ENCODE results near the gene LSMEM2.
A peak's percentile ranks its signal among the peaks of the same experiment; 100 is the strongest.
"Not testable (repeated sequence)": the region's sequence is repeated elsewhere in the genome, so short reads cannot be mapped to it uniquely, and the experiment has no call there.

The LSMEM2 gene

GRCh38 chr3:50246517-50246954 is 32.4 kb upstream of the LSMEM2 start:
- DNase-seq = peak; percentile 83

GRCh38 chr3:50248387-50248786 is 30.5 kb upstream of the LSMEM2 start:
- no peak for DNase-seq

GRCh38 chr3:50249457-50249856 is 29.4 kb upstream of the LSMEM2 start:
- no peak for DNase-seq

- DNase-seq = no peak
Observed at GRCh38 chr3:50250514-50250913, 28.4 kb upstream of the LSMEM2 start.

- DNase-seq = peak; percentile 37
Observed at GRCh38 chr3:50251220-50251619, 27.7 kb upstream of the LSMEM2 start.

GRCh38 chr3:50254577-50255250 is 24.2 kb upstream of the LSMEM2 start:
- no peak for DNase-seq

- DNase-seq = no peak
Observed at GRCh38 chr3:50255251-50255615, 23.7 kb upstream of the LSMEM2 start.

- DNase-seq = no peak
Observed at GRCh38 chr3:50256978-50257890, 21.7 kb upstream of the LSMEM2 start.

GRCh38 chr3:50258029-50258680 is 20.7 kb upstream of the LSMEM2 start:
- DNase-seq = no peak

- no peak for DNase-seq
Observed at GRCh38 chr3:50258979-50259378, 19.9 kb upstream of the LSMEM2 start.

GRCh38 chr3:50259432-50260026 is 19.4 kb upstream of the LSMEM2 start:
- no peak for DNase-seq

- peak; percentile 70 for DNase-seq
Observed at GRCh38 chr3:50260027-50260941, 18.6 kb upstream of the LSMEM2 start.

GRCh38 chr3:50260942-50261441 is 17.9 kb upstream of the LSMEM2 start:
- DNase-seq = no peak

GRCh38 chr3:50261505-50261904 is 17.4 kb upstream of the LSMEM2 start:
- no peak for DNase-seq

- not testable (repeated sequence) for DNase-seq
Observed at GRCh38 chr3:50262200-50262599, 16.7 kb upstream of the LSMEM2 start.

- no peak for DNase-seq
Observed at GRCh38 chr3:50262778-50263177, 16.1 kb upstream of the LSMEM2 start.

GRCh38 chr3:50263478-50264382 is 15.2 kb upstream of the LSMEM2 start:
- no peak for DNase-seq

GRCh38 chr3:50264383-50264963 is 14.4 kb upstream of the LSMEM2 start:
- peak; percentile 93 for DNase-seq

GRCh38 chr3:50264964-50265485 is 13.9 kb upstream of the LSMEM2 start:
- DNase-seq = no peak

GRCh38 chr3:50265571-50265970 is 13.3 kb upstream of the LSMEM2 start:
- DNase-seq = no peak
